Stomach (tissue), 4 donors: Measurements from ENCODE around the gene MRC1.

ENCODE experiments used
- EP300 ChIP-seq: sonication (generic); formaldehyde crosslinking; IDR thresholded peaks from one replicate; pipeline ENCODE4 v1.6.1; 2017; ENCODE audit warnings: antibody characterized with exemption
- POLR2A ChIP-seq, 4 donors: fragments of 450-650 bp; IDR thresholded peaks; one replicate each; pipeline ENCODE4 v1.6.1; 2016; ENCODE audit warnings: antibody characterized with exemption in 4 of 4, control low read depth in 2 of 4, mild to moderate bottlenecking in 1 of 4, moderate library complexity in 1 of 4
- TF ChIP-seq, protein P1 (sequence below), 7 experiments: fragments of 450-650 bp in 4 of 7; fragments of 200-600 bp in 3 of 7; sonication (generic) in 3 of 7; IDR thresholded peaks; one replicate each; pipeline ENCODE4 v1.5.1; 2016 to 2019; ENCODE audit warnings: antibody characterized with exemption in 7 of 7, control low read depth in 2 of 7, mild to moderate bottlenecking in 1 of 7

DNA sequence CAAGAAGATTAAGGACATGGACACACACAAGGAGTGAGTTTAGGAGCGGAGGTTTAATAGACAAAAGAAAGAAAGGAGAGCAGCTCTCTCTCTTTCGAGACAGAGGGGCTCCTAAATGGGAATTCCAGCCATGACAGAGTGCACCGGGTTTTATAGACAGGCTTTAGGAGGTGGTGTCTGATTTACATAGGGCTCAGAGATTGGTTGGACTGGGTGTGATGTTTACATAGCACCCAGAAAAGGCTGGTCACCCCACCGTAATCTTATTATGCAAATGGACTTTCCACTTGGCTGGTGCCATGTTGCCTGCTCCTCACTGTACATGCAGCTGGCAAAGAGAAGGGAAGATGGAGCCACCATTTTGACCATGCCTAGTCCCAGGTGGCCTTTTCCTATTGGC, 28.4 kb upstream of the MRC1 start:
- TF ChIP-seq, protein P1, sequence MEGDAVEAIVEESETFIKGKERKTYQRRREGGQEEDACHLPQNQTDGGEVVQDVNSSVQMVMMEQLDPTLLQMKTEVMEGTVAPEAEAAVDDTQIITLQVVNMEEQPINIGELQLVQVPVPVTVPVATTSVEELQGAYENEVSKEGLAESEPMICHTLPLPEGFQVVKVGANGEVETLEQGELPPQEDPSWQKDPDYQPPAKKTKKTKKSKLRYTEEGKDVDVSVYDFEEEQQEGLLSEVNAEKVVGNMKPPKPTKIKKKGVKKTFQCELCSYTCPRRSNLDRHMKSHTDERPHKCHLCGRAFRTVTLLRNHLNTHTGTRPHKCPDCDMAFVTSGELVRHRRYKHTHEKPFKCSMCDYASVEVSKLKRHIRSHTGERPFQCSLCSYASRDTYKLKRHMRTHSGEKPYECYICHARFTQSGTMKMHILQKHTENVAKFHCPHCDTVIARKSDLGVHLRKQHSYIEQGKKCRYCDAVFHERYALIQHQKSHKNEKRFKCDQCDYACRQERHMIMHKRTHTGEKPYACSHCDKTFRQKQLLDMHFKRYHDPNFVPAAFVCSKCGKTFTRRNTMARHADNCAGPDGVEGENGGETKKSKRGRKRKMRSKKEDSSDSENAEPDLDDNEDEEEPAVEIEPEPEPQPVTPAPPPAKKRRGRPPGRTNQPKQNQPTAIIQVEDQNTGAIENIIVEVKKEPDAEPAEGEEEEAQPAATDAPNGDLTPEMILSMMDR (IDR thresholded peaks at IDR 0.05), result no peak
- TF ChIP-seq POLR2A (IDR thresholded peaks at IDR 0.05) (no peak), EP300 (no peak)
